Sigmoid colon (tissue), 4 donors: Measurements from ENCODE around the gene SZT2.

ENCODE experiments used
- EP300 ChIP-seq, 4 donors: sonication (generic); formaldehyde crosslinking; IDR thresholded peaks; one replicate each; pipeline ENCODE4 v1.6.1; 2017; ENCODE audit warnings: antibody characterized with exemption in 4 of 4
- TF ChIP-seq, protein P1 (sequence below), 4 experiments: fragments of 450-650 bp in 3 of 4; fragments of 200-600 bp in 1 of 4; IDR thresholded peaks; one replicate each; pipeline ENCODE4 v1.5.1; 2016 to 2019; ENCODE audit warnings: antibody characterized with exemption in 4 of 4, mild to moderate bottlenecking in 3 of 4, moderate library complexity in 2 of 4

- TF ChIP-seq, protein P1, sequence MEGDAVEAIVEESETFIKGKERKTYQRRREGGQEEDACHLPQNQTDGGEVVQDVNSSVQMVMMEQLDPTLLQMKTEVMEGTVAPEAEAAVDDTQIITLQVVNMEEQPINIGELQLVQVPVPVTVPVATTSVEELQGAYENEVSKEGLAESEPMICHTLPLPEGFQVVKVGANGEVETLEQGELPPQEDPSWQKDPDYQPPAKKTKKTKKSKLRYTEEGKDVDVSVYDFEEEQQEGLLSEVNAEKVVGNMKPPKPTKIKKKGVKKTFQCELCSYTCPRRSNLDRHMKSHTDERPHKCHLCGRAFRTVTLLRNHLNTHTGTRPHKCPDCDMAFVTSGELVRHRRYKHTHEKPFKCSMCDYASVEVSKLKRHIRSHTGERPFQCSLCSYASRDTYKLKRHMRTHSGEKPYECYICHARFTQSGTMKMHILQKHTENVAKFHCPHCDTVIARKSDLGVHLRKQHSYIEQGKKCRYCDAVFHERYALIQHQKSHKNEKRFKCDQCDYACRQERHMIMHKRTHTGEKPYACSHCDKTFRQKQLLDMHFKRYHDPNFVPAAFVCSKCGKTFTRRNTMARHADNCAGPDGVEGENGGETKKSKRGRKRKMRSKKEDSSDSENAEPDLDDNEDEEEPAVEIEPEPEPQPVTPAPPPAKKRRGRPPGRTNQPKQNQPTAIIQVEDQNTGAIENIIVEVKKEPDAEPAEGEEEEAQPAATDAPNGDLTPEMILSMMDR (IDR thresholded peaks at IDR 0.05) = no peak
- TF ChIP-seq EP300 (IDR thresholded peaks at IDR 0.05) = no peak
Observed at GRCh38 chr1:43468414-43468813, 78.7 kb downstream of the SZT2 start.
